NCI-H524 treated with DMSO at 0.1 percent for 48 hours (cell line): ENCODE data around the gene ZNF101.

Experiments used
- DNase-seq: peaks from one replicate; lab custom pipeline; 2025; lab: John Stamatoyannopoulos, UW

The ZNF101 gene

DNA sequence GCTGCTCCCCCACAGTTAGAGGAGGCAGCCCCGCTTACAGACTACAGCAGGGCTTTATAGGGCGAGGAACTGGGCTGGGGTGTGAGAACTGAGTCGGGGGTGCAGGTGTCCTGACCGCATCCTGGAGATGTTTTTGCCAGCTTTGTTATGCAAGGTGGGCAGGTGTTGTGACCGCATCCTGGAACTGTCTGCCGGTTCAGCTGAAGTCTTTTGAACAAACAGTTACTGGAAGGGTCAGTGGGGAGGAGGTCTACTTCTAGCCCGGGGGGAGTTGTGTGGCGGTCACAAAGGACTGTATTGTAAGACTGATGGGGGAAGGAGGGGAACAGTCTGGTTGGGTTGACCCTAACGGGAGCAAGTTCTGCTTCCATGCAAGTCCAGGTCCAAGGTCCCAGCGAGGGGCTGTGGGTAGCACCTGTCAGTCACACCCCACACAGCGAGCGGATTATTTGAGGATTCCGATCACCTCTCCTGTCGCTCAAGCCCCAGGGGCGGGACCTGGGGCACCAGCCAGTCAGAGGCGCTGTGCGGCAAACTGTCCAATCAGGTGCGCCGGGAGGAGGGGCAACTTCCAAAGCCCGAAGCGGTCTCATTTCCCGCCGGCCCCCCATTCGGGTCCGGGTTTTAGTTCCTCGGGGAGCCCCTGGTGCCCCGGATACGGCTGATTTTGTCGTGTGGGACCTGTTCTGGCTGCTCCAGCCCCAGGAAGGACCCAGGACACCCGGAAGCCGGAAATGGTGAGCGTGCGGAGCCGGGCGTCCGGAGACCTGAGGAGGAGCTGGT is at the start of gene ZNF101:
Gene ZNF101 (plus strand): TSS at position 610 of the 783 bp plus-strand sequence. CDS start 125 bp downstream, at position 735.
- peak; percentile 84 for DNase-seq

DNA sequence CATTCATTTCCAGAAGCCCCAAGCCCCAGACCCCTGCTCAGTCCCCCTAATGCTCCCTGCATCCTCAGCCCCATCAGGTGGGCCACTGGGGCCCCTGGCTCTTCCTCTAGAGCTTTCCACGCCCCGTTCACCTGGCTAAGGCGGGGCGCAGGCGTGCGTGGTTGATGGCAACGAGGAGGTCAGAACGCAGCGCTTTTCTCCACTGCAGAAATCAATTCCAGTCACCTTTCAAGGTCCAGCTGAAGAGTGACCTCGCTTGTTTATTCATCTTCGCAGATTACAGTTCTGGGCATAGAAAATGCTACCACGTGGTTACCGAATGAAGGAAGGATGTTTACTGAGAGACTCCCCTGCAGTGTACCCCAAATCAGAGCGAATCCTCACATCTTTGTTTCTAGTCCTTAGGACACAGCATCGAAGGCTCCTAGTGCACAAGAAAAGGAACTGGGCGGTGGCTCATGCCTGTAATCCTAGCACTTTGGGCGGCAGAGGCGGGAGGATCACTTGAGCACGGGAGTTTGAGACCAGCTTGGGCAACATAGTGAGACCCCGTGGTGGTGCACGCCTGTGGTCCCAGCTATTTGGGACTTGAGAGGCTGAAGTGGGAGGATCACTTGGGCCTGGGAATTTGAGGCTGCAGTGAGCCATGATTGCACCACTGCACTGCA is 49.3 kb upstream of the ZNF101 start:
- no peak for DNase-seq

DNA sequence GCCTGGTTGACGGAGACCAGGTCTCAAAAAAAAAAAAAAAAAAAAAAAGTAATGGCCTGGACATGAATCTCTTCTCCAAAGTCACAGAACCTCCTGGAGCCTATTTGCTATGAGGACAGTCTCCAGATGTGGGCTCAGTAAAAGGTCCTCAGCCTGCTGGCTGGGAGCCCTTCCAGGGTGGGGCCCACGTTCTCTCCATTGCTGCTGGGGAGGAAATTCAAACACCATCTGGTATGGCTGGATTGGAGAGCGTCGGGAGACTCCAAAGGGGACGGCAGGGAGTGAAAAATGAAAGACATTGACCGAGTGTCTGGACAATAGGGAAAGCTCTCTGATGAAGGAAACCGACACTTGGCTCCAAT is 48.8 kb upstream of the ZNF101 start:
- DNase-seq: no peak

GRCh38 chr19:19623383-19623782 is 45.3 kb upstream of the ZNF101 start:
- DNase-seq: no peak

DNA sequence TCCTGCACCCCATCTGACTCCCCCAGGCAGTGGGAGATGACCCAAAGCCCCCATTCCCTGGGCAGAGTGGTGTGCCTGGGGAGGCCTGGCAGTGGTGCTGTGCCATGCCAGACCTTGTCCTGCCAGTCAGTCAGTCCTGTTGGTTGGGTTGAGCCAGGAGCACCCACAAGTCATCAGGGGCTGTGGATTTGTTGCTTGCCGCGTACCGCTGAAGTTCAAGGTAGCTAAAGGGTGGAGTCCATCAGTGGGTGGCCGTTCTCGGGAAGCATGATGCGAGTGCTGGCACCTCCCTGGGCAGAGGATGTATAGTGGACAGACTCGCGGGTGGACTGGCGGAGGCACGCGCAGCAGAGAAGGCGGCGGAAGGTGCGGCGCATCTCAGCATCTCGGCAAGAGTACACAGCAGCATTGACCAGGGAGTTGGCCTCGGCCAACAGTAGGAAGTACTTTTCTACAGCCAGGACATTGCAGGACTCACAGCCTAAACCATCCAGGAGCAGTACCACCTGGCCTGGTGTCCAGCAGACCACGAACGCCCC is 44.5 kb upstream of the ZNF101 start:
- DNase-seq: no peak

GRCh38 chr19:19626516-19627472 is 41.8 kb upstream of the ZNF101 start:
- no peak for DNase-seq

- no peak for DNase-seq
Observed at GRCh38 chr19:19627621-19628500, 40.8 kb upstream of the ZNF101 start, which contains the start of gene LPAR2. LPAR2 (minus strand) TSS chr19:19628220; CDS start chr19:19627275, 945 bp downstream.

GRCh38 chr19:19628501-19629134 is 40.0 kb upstream of the ZNF101 start:
- DNase-seq: no peak

GRCh38 chr19:19630062-19630414 is 38.6 kb upstream of the ZNF101 start:
- no peak for DNase-seq

GRCh38 chr19:19630426-19630825 is 38.2 kb upstream of the ZNF101 start:
- no peak for DNase-seq

DNA sequence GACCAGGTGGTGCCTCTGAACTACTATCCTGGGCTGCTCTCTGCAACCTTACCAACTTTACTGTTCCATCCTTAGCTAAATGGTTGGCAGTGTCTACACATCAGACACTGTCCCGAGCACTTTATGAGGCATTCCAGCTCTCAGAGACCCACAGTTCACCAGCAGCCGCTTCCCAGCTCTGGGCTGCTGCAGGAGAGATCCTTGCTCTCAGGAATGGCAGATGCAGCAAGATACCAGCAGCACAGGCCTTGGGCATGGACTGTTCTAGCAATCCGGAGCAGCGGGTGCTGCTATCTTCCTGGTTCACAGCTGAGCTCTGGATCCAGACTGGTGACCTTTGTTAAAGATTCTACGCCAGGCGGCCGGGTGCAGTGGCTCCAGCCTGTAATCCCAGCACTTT is 37.3 kb upstream of the ZNF101 start:
- DNase-seq: no peak

GRCh38 chr19:19632661-19633060 is 36.0 kb upstream of the ZNF101 start:
- no peak for DNase-seq

GRCh38 chr19:19633711-19634515 is 34.7 kb upstream of the ZNF101 start:
- no peak for DNase-seq

GRCh38 chr19:19634516-19635312 is 33.9 kb upstream of the ZNF101 start:
- no peak for DNase-seq

- DNase-seq: no peak
Observed at GRCh38 chr19:19635313-19635702, 33.3 kb upstream of the ZNF101 start.

DNA sequence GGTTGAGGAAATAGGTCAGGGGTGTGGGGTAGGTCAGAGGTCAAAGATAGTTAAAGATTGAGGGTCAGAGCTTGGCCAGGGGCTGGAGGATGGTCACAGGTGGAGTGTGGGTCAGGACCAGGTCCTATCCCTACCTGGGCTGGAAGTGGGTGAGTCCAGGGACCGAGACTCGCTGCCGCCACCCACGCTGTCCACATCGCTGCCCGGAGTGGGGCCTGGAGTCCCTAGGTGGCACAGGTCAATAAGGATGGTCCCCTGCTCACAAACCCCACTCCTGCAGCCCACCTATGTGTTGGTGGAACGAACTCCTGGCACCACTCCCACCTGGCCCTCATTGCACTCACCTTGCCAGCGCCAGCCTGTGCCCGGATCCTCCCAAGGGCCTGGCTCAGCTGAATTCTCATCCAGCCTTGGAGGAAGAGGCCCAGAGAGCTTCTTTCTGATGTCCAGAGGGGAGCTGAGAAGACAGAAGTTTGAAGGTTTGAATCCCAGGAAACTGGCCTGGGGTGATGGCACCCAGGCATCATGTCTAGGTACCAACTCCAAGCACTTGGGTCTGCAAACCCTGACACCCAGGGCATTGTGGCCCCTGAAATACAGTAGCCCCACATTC is 32.0 kb upstream of the ZNF101 start:
- no peak for DNase-seq

GRCh38 chr19:19637186-19637522 is 31.5 kb upstream of the ZNF101 start:
- no peak for DNase-seq

GRCh38 chr19:19637523-19638251 is 31.0 kb upstream of the ZNF101 start:
- DNase-seq: no peak
